ENCODE data around the gene TRAK1.

TRAK1 gene

DNA sequence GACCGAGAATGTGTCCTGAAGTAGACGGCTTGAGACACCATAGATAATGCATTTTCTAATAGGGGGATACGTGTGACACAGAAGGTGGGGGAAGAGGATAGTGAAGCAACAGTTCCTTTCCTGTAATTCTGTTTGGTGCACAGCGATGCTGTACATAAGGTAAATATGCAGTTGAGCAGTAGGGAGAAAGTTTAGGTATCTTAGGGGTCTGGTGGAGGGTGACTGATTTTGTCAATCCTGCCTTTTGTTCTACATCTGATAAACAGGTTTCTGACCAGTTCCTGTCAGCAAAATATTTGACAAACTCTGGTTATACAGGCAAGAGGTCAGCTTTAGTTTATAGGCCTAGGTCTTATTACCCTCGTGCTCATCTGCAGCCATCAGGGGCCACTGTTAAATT is 71.3 kb downstream of the TRAK1 start:
- H3K4me3 ChIP-seq (ENCODE audit: low read depth, low read length) = no peak overlapping the region
- no peaks in the 10 kb centered on the region for H3K36me3 ChIP-seq (ENCODE audit: control insufficient read depth, insufficient read depth, low read length)
- H3K9me3 ChIP-seq (ENCODE audit: control insufficient read depth, low read length) = no peaks in the 10 kb centered on the region
- H3K79me2 ChIP-seq = peaks cover 34% of the 10 kb centered on the region
- no peak overlapping the region for H3K27ac ChIP-seq
- H2AFZ ChIP-seq = no peak overlapping the region
- TF ChIP-seq, protein P1, sequence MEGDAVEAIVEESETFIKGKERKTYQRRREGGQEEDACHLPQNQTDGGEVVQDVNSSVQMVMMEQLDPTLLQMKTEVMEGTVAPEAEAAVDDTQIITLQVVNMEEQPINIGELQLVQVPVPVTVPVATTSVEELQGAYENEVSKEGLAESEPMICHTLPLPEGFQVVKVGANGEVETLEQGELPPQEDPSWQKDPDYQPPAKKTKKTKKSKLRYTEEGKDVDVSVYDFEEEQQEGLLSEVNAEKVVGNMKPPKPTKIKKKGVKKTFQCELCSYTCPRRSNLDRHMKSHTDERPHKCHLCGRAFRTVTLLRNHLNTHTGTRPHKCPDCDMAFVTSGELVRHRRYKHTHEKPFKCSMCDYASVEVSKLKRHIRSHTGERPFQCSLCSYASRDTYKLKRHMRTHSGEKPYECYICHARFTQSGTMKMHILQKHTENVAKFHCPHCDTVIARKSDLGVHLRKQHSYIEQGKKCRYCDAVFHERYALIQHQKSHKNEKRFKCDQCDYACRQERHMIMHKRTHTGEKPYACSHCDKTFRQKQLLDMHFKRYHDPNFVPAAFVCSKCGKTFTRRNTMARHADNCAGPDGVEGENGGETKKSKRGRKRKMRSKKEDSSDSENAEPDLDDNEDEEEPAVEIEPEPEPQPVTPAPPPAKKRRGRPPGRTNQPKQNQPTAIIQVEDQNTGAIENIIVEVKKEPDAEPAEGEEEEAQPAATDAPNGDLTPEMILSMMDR (IDR thresholded peaks at IDR 0.05) = no peak
- H3K4me2 ChIP-seq (ENCODE audit: low read length) = no peak overlapping the region
- H3K27me3 ChIP-seq (ENCODE audit: control insufficient read depth, insufficient read depth, low read length) = no peaks in the 10 kb centered on the region
- peaks cover 17% of the 10 kb centered on the region for H3K4me1 ChIP-seq
- no peak overlapping the region for H3K9ac ChIP-seq

DNA sequence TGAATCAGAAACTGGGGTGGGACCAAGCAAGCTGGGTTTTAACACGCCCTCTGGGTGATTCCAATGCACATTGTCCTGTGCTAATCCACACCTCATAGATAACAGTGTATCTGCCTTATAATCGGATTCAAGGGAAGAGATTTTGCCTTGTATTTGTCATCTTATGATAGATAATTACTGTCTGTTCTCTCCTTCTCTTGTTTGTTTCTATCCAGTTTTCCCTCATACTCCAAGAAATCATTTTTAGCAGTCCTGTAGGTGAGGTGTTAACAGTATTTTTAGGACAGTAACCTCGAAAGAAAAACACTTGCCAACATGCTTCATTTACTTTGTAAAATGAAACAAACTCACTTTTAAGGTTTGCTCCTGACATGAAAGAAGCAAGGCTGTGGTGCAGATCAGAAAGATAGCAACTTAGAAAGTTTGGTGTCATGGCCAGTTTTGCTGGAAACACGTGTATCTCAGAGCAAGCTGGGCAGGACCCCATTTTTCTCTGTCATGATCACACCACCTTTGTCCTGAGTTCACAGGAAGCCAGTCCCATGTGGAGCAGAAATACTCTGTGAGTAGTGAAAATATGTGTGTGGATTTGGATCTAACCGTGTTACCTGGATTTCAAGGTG is 72.6 kb downstream of the TRAK1 start:
- Histone ChIP-seq H3K79me2 (peaks cover 38% of the 10 kb centered on the region), H3K27me3 (ENCODE audit: control insufficient read depth, insufficient read depth, low read length) (no peaks in the 10 kb centered on the region), H3K27ac (no peak overlapping the region), H3K9ac (no peak overlapping the region), H3K9me3 (ENCODE audit: control insufficient read depth, low read length) (no peaks in the 10 kb centered on the region), H3K4me2 (ENCODE audit: low read length) (peak overlapping the region; percentile 6), H2AFZ (no peak overlapping the region), H3K36me3 (ENCODE audit: control insufficient read depth, insufficient read depth, low read length) (no peaks in the 10 kb centered on the region), H3K4me1 (peaks cover 17% of the 10 kb centered on the region), H3K4me3 (ENCODE audit: low read depth, low read length) (no peak overlapping the region)
- TF ChIP-seq, protein P1 (IDR thresholded peaks at IDR 0.05) = no peak

DNA sequence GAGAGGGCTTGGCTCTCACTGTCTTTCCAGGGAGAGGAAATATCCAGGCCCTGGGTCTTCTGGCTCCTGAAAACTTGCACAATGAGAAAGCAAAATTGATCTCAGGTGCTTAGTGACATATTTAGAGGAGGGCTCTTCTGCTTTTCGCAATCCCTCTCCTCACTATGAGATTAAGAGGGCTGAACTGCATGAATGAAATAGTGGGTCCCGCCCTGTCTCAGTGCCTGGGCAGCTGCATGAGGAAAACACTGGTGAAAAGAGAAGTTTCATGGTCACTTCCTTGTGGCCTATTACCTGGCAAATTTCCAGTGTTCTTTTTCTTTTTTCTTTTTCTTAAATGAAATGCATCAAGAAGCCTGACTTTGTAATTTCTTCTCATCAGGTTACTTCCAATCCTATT is 73.5 kb downstream of the TRAK1 start:
- H3K9me3 ChIP-seq (ENCODE audit: control insufficient read depth, low read length) = no peaks in the 10 kb centered on the region
- TF ChIP-seq, protein P1 (IDR thresholded peaks at IDR 0.05) = no peak
- peaks cover 36% of the 10 kb centered on the region for H3K79me2 ChIP-seq
- H3K27ac ChIP-seq = no peak overlapping the region
- no peak overlapping the region for H3K9ac ChIP-seq
- H3K36me3 ChIP-seq (ENCODE audit: control insufficient read depth, insufficient read depth, low read length) = no peaks in the 10 kb centered on the region
- no peaks in the 10 kb centered on the region for H3K27me3 ChIP-seq (ENCODE audit: control insufficient read depth, insufficient read depth, low read length)
- H2AFZ ChIP-seq = no peak overlapping the region
- H3K4me2 ChIP-seq (ENCODE audit: low read length) = no peak overlapping the region
- peaks cover 12% of the 10 kb centered on the region for H3K4me1 ChIP-seq
- no peak overlapping the region for H3K4me3 ChIP-seq (ENCODE audit: low read depth, low read length)

DNA sequence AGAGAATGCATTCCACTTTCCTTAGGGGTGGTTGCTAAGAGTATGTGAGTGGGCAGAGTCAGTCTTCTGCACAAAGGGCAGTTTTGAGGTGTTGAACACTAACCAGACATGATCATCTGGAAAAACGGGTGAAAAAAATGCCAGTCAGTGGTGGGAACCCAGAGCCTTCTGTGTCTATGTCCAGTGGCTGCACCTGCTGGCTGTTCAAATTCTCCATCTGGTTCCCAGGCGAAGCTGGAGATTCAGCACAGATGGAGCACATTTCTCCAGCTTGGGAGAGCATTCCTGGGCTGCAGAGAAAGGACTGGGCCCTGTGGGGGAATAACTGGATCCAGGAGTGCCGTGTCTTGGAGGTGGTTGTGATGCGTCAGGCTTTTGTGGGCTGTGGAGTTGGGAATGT is 74.1 kb downstream of the TRAK1 start:
- peaks cover 36% of the 10 kb centered on the region for H3K79me2 ChIP-seq

More for the DNA sequence above, 74.1 kb downstream of the TRAK1 start:
- Histone ChIP-seq H3K9ac (no peak overlapping the region), H3K4me3 (ENCODE audit: low read depth, low read length) (no peak overlapping the region), H3K4me1 (peaks cover 12% of the 10 kb centered on the region), H2AFZ (no peak overlapping the region), H3K27me3 (ENCODE audit: control insufficient read depth, insufficient read depth, low read length) (no peaks in the 10 kb centered on the region), H3K4me2 (ENCODE audit: low read length) (no peak overlapping the region), H3K9me3 (ENCODE audit: control insufficient read depth, low read length) (no peaks in the 10 kb centered on the region), H3K36me3 (ENCODE audit: control insufficient read depth, insufficient read depth, low read length) (no peaks in the 10 kb centered on the region), H3K27ac (no peak overlapping the region)
- TF ChIP-seq, protein P1 (IDR thresholded peaks at IDR 0.05) = no peak

All from parathyroid adenoma (tissue), 2 donors.